Measurements from ENCODE around the gene PLK5.

DNA sequence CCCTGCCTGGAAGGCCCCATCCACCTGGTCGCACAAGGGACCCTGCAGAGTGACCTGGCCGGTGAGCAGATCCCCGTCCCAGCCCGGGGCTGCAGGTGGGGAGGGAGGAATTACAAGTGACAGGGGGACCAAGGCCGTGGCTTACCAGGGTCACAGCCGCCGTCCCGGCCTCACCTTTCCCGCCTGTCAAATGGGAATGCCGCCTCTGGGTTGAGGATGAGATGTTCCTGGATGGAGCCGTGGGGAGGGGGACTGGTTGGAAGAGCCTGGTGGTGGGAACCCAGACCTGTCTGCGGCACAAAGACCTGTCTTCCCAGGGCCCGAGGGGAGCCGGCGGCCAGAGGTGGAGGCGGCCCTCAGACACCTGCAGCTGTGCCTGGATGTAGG, 5.5 kb downstream of the PLK5 start:
- no peak for TF ChIP-seq POLR2A (IDR thresholded peaks at IDR 0.05)
- TF ChIP-seq, protein P1, sequence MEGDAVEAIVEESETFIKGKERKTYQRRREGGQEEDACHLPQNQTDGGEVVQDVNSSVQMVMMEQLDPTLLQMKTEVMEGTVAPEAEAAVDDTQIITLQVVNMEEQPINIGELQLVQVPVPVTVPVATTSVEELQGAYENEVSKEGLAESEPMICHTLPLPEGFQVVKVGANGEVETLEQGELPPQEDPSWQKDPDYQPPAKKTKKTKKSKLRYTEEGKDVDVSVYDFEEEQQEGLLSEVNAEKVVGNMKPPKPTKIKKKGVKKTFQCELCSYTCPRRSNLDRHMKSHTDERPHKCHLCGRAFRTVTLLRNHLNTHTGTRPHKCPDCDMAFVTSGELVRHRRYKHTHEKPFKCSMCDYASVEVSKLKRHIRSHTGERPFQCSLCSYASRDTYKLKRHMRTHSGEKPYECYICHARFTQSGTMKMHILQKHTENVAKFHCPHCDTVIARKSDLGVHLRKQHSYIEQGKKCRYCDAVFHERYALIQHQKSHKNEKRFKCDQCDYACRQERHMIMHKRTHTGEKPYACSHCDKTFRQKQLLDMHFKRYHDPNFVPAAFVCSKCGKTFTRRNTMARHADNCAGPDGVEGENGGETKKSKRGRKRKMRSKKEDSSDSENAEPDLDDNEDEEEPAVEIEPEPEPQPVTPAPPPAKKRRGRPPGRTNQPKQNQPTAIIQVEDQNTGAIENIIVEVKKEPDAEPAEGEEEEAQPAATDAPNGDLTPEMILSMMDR (IDR thresholded peaks at IDR 0.05), result no peak

All from transverse colon (tissue), 3 donors.